Panc1 (cell line): Measurements from ENCODE around the gene PROSER3. TPM values are rescaled to one million over a fixed set of nuclear protein-coding genes. Genes with fewer than 3 reads are reported as not detected.

Source experiments
- ATAC-seq: fragments of 200-7000 bp; cut with Tn5 transposase; 2 replicates; pipeline ENCODE4 v1.9.1; 2020; ENCODE audit warnings: mild to moderate bottlenecking, moderate library complexity
- BruUV-seq: library from RNA; stranded (reverse); fragments of 400-500 nt; replicated peaks from 2 replicates; lab custom pipeline; 2021; lab: Mats Ljungman, UMichigan
- CTCF ChIA-PET: fragments of 300-600 bp; sonication (Branson Sonifier 250); formaldehyde crosslinking; loops from one replicate; lab custom pipeline; 2022; ENCODE audit warnings: antibody characterized with exemption; lab: Charles Lee
- POLR2A ChIA-PET: fragments of 300-600 bp; sonication (Branson Sonifier 250); formaldehyde crosslinking; loops from one replicate; lab custom pipeline; 2022; ENCODE audit warnings: antibody characterized with exemption; lab: Charles Lee
- DNase-seq: peaks from one replicate; pipeline ENCODE4 v3.0.0-alpha.2; 2010; ENCODE audit warnings: low read depth, low spot score
- H3K27ac ChIP-seq: 2 replicates; pipeline ENCODE4 v1.5.1; 2011; ENCODE audit warnings: mild to moderate bottlenecking, low read length, inconsistent platforms
- H3K27me3 ChIP-seq: fragments of 200-500 bp; sonication (Bioruptor generic); 2 replicates; pipeline ENCODE4 v1.6.0; 2014; ENCODE audit warnings: low read length, inconsistent platforms; ENCODE audit not compliant: control insufficient read depth, insufficient read depth
- H3K36me3 ChIP-seq: fragments of 200-500 bp; sonication (Bioruptor generic); 2 replicates; pipeline ENCODE4 v1.5.1; 2014; ENCODE audit warnings: inconsistent platforms, mild to moderate bottlenecking, low read length, moderate library complexity; ENCODE audit not compliant: control insufficient read depth, insufficient read depth
- H3K4me1 ChIP-seq: 2 replicates; pipeline ENCODE4 v1.5.1; 2011; ENCODE audit warnings: inconsistent platforms, mild to moderate bottlenecking, low read length, moderate library complexity; ENCODE audit not compliant: control insufficient read depth, insufficient read depth
- H3K4me3 ChIP-seq, 2 experiments: 2 replicates each; pipeline ENCODE4 v1.5.1; 2011 to 2012; ENCODE audit warnings: low read depth in 2 of 2, low read length in 2 of 2, mild to moderate bottlenecking in 2 of 2, inconsistent platforms in 1 of 2, moderate library complexity in 1 of 2
- H3K9me3 ChIP-seq: fragments of 200-500 bp; sonication (Bioruptor generic); 2 replicates; pipeline ENCODE4 v1.5.1; 2014; ENCODE audit warnings: low read depth, mild to moderate bottlenecking, inconsistent platforms, low read length, moderate library complexity; ENCODE audit not compliant: control insufficient read depth, insufficient read depth
- CTCF ChIP-seq: fragments of 450-650 bp; IDR thresholded peaks from 2 replicates; pipeline ENCODE4 v1.5.1; 2017; ENCODE audit warnings: mild to moderate bottlenecking
- POLR2AphosphoS5 ChIP-seq: IDR thresholded peaks from 2 replicates; pipeline ENCODE4 v1.6.1; 2012; ENCODE audit warnings: mild to moderate bottlenecking, low read depth, low read length, moderate library complexity
- REST ChIP-seq, 2 experiments: IDR thresholded peaks; 2 replicates each; pipeline ENCODE4 v1.6.1; 2011 to 2012; ENCODE audit warnings: low read depth in 2 of 2, control low read depth in 1 of 2, low read length in 1 of 2, mild to moderate bottlenecking in 1 of 2, moderate library complexity in 1 of 2; ENCODE audit not compliant: insufficient read depth in 1 of 2
- SIN3A ChIP-seq: IDR thresholded peaks from 2 replicates; pipeline ENCODE4 v1.6.1; 2012; ENCODE audit warnings: low read depth, mild to moderate bottlenecking, low read length, moderate library complexity, borderline replicate concordance; ENCODE audit not compliant: insufficient read depth
- TCF7L2 ChIP-seq: IDR thresholded peaks from 2 replicates; pipeline ENCODE4 v1.6.1; 2011; ENCODE audit warnings: mild to moderate bottlenecking, low read depth, low read length, inconsistent platforms
- in situ Hi-C: cut with HindIII; loops from 2 replicates; pipeline ENCODE4 v1.10.0; 2016; ENCODE audit warnings: low sequenced_read_pairs, low pct_unique_long_range_greater_than_20kb
- intact Hi-C: fragments of 100-400 bp; cut with micrococcal nuclease; formaldehyde crosslinking; loops from one replicate; pipeline ENCODE4 v1.10.0; 2022; ENCODE audit not compliant: unreplicated experiment
- total RNA-seq: library from RNA; stranded (reverse); gene quantifications from one replicate; pipeline ENCODE4 v1.2.1, GENCODE V29; 2021; ENCODE audit not compliant: unreplicated experiment

Gene PROSER3
- total RNA-seq, 1 experiment from 2014 or later, result 63.9 TPM

GRCh38 chr19:35797663-35798062 lies 39.7 kb downstream of the PROSER3 start:
- no peaks in the 10 kb centered on the region for H3K36me3 ChIP-seq
- H3K4me3 ChIP-seq, result no peak overlapping the region
- H3K4me1 ChIP-seq, result no peaks in the 10 kb centered on the region
- ChIA-PET CTCF (interaction anchor here (0.7 to 0.9 kb wide), 2 partner anchors 23 to 83 kb away, joined by 4 to 7 read pairs; no protein-coding TSS in a partner anchor), POLR2A (no interaction called here)
- no peak overlapping the region for H3K27ac ChIP-seq
- intact Hi-C loops, result no loop called here
- in situ Hi-C loops, result no loop called here
- ATAC-seq (no peak), DNase-seq (no peak)
- BruUV-seq, result no TSS peak
- H3K27me3 ChIP-seq, result no peaks in the 10 kb centered on the region
- TF ChIP-seq CTCF, result no peak
- TF ChIP-seq TCF7L2, result no peak
- TF ChIP-seq REST (IDR thresholded peaks at IDR 0.05; ENCODE audit: insufficient read depth in 1 of 2, low read depth in 2 of 2, low read length in 1 of 2), result no peak
- no peak for TF ChIP-seq SIN3A
- TF ChIP-seq POLR2AphosphoS5, result no peak
- H3K9me3 ChIP-seq, result no peaks in the 10 kb centered on the region

GRCh38 chr19:35801828-35802227 lies 43.9 kb downstream of the PROSER3 start:
- no peak for ATAC-seq
- CTCF ChIA-PET, result no interaction called here

More at GRCh38 chr19:35801828-35802227, 43.9 kb downstream of the PROSER3 start:
- no peak for TF ChIP-seq REST (IDR thresholded peaks at IDR 0.05; ENCODE audit: insufficient read depth in 1 of 2, low read depth in 2 of 2, low read length in 1 of 2)
- no peak for TF ChIP-seq SIN3A
- POLR2A ChIA-PET, result interaction anchor here (0.6 kb wide), 2 partner anchors 34 to 81 kb away, joined by 4 to 5 read pairs; no protein-coding TSS in a partner anchor
- Histone ChIP-seq H3K9me3 (no peaks in the 10 kb centered on the region), H3K4me1 (no peaks in the 10 kb centered on the region), H3K36me3 (no peaks in the 10 kb centered on the region), H3K4me3 (no peak overlapping the region), H3K27me3 (no peaks in the 10 kb centered on the region), H3K27ac (no peak overlapping the region)
- intact Hi-C loops (no loop called here), in situ Hi-C loops (no loop called here)
- no peak for DNase-seq
- no TSS peak for BruUV-seq
